Neural cell (in vitro differentiated cells): ENCODE data around the gene PFKL.

Source experiments
- EZH2 ChIP-seq: fragments of 200-600, 300-800 bp; shearing (Covaris generic), sonication (generic); IDR thresholded peaks from 2 replicates; pipeline ENCODE4 v1.6.1; 2014; ENCODE audit warnings: antibody characterized with exemption, low read length, borderline replicate concordance, mild to moderate bottlenecking; ENCODE audit not compliant: insufficient read depth, poor library complexity, severe bottlenecking
- MXI1 ChIP-seq: fragments of 450-650 bp; conservative IDR thresholded peaks from 2 replicates; pipeline ENCODE4 v1.6.1; 2014; ENCODE audit warnings: antibody characterized with exemption, mild to moderate bottlenecking; ENCODE audit not compliant: poor library complexity, severe bottlenecking
- POLR2AphosphoS5 ChIP-seq: IDR thresholded peaks from 2 replicates; pipeline ENCODE4 v1.6.1; 2012
- REST ChIP-seq: IDR thresholded peaks from 2 replicates; pipeline ENCODE4 v1.6.1; 2012; ENCODE audit warnings: borderline replicate concordance
- TF ChIP-seq, protein P1 (sequence below): fragments of 450-650 bp; IDR thresholded peaks from 2 replicates; pipeline ENCODE4 v1.5.1; 2014; ENCODE audit warnings: antibody characterized with exemption, mild to moderate bottlenecking, moderate library complexity; ENCODE audit not compliant: poor library complexity, severe bottlenecking

- TF ChIP-seq EZH2, result no peak
- TF ChIP-seq POLR2AphosphoS5, result no peak
- TF ChIP-seq, protein P1, sequence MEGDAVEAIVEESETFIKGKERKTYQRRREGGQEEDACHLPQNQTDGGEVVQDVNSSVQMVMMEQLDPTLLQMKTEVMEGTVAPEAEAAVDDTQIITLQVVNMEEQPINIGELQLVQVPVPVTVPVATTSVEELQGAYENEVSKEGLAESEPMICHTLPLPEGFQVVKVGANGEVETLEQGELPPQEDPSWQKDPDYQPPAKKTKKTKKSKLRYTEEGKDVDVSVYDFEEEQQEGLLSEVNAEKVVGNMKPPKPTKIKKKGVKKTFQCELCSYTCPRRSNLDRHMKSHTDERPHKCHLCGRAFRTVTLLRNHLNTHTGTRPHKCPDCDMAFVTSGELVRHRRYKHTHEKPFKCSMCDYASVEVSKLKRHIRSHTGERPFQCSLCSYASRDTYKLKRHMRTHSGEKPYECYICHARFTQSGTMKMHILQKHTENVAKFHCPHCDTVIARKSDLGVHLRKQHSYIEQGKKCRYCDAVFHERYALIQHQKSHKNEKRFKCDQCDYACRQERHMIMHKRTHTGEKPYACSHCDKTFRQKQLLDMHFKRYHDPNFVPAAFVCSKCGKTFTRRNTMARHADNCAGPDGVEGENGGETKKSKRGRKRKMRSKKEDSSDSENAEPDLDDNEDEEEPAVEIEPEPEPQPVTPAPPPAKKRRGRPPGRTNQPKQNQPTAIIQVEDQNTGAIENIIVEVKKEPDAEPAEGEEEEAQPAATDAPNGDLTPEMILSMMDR, result no peak
- no peak for TF ChIP-seq MXI1
- TF ChIP-seq REST, result no peak
Observed at GRCh38 chr21:44295163-44295573, 4.7 kb upstream of the PFKL start.
